ENCODE data around the gene ZBTB11. TPM values are rescaled to one million over a fixed set of nuclear protein-coding genes. Genes with fewer than 3 reads are reported as not detected.

The ZBTB11 gene
- total RNA-seq, 3 donors from 2014 or later = 23.4 to 38.2 (median 25.9) TPM

DNA sequence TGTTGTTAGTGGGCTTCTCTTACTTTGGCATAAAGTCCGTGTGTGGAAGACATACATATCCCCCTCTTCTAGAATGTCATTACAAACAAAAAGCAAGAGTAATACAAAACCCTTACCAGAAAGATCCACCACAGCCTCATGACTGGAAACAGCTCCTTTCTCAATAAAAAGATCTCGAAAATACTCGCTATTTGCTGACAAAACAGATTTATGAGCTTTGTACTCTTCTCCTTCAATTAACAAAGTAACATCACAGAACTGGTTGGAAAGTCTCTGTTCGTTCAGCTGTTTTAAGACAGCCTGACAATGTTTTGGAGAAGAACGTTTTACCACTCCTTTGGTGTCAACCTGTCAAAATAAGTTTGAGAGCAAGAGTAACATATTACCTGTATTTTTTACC is 5.9 kb downstream of the ZBTB11 start:
- H3K9me3 ChIP-seq = no peaks in the 10 kb centered on the region
- TF ChIP-seq CTCF (IDR thresholded peaks at IDR 0.05) (no peak), POLR2AphosphoS5 (IDR thresholded peaks at IDR 0.05) (no peak), POLR2A (IDR thresholded peaks at IDR 0.05) (no peak)
- no peaks in the 10 kb centered on the region for H3K36me3 ChIP-seq
- H3K27ac ChIP-seq = no peak overlapping the region
- no peaks in the 10 kb centered on the region for H3K27me3 ChIP-seq
- H3K4me3 ChIP-seq = no peak overlapping the region
- intact Hi-C loops (cut with DNase I; ENCODE audit: low total_unique reads) = no loop called here
- no peaks in the 10 kb centered on the region for H3K4me1 ChIP-seq
- no peak for DNase-seq (ENCODE audit: low spot score in 2 of 2)

GRCh38 chr3:101667844-101668243 is 9.1 kb downstream of the ZBTB11 start:
- H3K4me1 ChIP-seq = no peaks in the 10 kb centered on the region
- H3K27ac ChIP-seq = no peak overlapping the region
- H3K4me3 ChIP-seq = no peak overlapping the region
- no peaks in the 10 kb centered on the region for H3K36me3 ChIP-seq
- intact Hi-C loops (cut with DNase I; ENCODE audit: low total_unique reads) = no loop called here
- no peaks in the 10 kb centered on the region for H3K9me3 ChIP-seq
- no peak for TF ChIP-seq CTCF (IDR thresholded peaks at IDR 0.05)
- no peaks in the 10 kb centered on the region for H3K27me3 ChIP-seq
- DNase-seq (ENCODE audit: low spot score in 2 of 2) = no peak

DNA sequence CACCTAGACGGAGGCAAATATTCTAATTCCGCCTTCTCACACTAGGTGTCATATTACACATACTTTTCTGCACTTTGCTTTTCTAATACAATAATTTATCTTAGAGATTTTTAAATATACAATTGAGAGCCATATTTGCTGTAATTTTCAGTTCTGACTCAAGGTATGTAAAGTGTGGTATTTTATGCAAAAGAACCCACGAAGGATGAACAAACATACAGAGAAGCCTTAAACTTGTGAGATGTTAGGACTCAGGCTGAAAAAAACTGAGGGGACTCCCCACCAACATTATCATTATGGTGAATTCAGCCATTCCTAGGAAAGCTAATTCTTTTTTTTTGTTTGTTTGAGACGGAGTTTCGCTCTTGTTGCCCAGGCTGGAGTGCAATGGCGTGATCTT is 9.6 kb downstream of the ZBTB11 start:
- intact Hi-C loops (cut with DNase I; ENCODE audit: low total_unique reads) = no loop called here
- no peaks in the 10 kb centered on the region for H3K9me3 ChIP-seq
- H3K27ac ChIP-seq = no peak overlapping the region
- no peak overlapping the region for H3K4me3 ChIP-seq
- DNase-seq (ENCODE audit: low spot score in 2 of 2) = no peak
- TF ChIP-seq POLR2AphosphoS5 (IDR thresholded peaks at IDR 0.05) = no peak
- no peaks in the 10 kb centered on the region for H3K36me3 ChIP-seq
- H3K27me3 ChIP-seq = no peaks in the 10 kb centered on the region
- no peaks in the 10 kb centered on the region for H3K4me1 ChIP-seq

GRCh38 chr3:101665851-101666250 is 11.1 kb downstream of the ZBTB11 start:
- H3K36me3 ChIP-seq = no peaks in the 10 kb centered on the region
- no peaks in the 10 kb centered on the region for H3K9me3 ChIP-seq
- no peak overlapping the region for H3K27ac ChIP-seq
- H3K4me3 ChIP-seq = no peak overlapping the region
- no peak for DNase-seq (ENCODE audit: low spot score in 2 of 2)
- H3K27me3 ChIP-seq = no peaks in the 10 kb centered on the region
- intact Hi-C loops (cut with DNase I; ENCODE audit: low total_unique reads) = no loop called here
- TF ChIP-seq POLR2AphosphoS5 (IDR thresholded peaks at IDR 0.05) (no peak), CTCF (IDR thresholded peaks at IDR 0.05) (no peak), POLR2A (IDR thresholded peaks at IDR 0.05) (no peak)
- no peaks in the 10 kb centered on the region for H3K4me1 ChIP-seq

GRCh38 chr3:101665357-101665756 is 11.6 kb downstream of the ZBTB11 start:
- intact Hi-C loops (cut with DNase I; ENCODE audit: low total_unique reads) = no loop called here
- TF ChIP-seq POLR2A (IDR thresholded peaks at IDR 0.05) (no peak), POLR2AphosphoS5 (IDR thresholded peaks at IDR 0.05) (no peak), CTCF (IDR thresholded peaks at IDR 0.05) (no peak)
- Histone ChIP-seq H3K36me3 (no peaks in the 10 kb centered on the region), H3K4me1 (no peaks in the 10 kb centered on the region), H3K27me3 (no peaks in the 10 kb centered on the region), H3K9me3 (no peaks in the 10 kb centered on the region), H3K4me3 (no peak overlapping the region), H3K27ac (no peak overlapping the region)
- no peak for DNase-seq (ENCODE audit: low spot score in 2 of 2)

GRCh38 chr3:101660714-101661113 is 16.2 kb downstream of the ZBTB11 start:
- peaks cover 11% of the 10 kb centered on the region for H3K36me3 ChIP-seq
- intact Hi-C loops (cut with DNase I; ENCODE audit: low total_unique reads) = no loop called here

More at GRCh38 chr3:101660714-101661113, 16.2 kb downstream of the ZBTB11 start:
- no peak for DNase-seq (ENCODE audit: low spot score in 2 of 2)
- no peaks in the 10 kb centered on the region for H3K27me3 ChIP-seq
- no peak overlapping the region for H3K27ac ChIP-seq
- no peaks in the 10 kb centered on the region for H3K4me1 ChIP-seq
- no peaks in the 10 kb centered on the region for H3K9me3 ChIP-seq
- no peak overlapping the region for H3K4me3 ChIP-seq
- TF ChIP-seq POLR2A (IDR thresholded peaks at IDR 0.05) (no peak), POLR2AphosphoS5 (IDR thresholded peaks at IDR 0.05) (no peak), CTCF (IDR thresholded peaks at IDR 0.05) (no peak)
